OCI-LY1 (cell line): ENCODE measurements around the gene TRMU.

ENCODE experiments used
- EZH2 ChIP-seq: fragments of 200-600 bp; sonication (generic), shearing (Covaris generic); IDR thresholded peaks from 2 replicates; pipeline ENCODE4 v1.8.0; 2017; ENCODE audit warnings: borderline replicate concordance, mixed run types, mild to moderate bottlenecking, antibody characterized with exemption, low read length, moderate library complexity, mixed read lengths
- TF ChIP-seq, protein P1 (sequence below): fragments of 200-600 bp; sonication (generic), shearing (Covaris generic); IDR thresholded peaks from 2 replicates; pipeline ENCODE4 v1.5.1; 2017; ENCODE audit warnings: mild to moderate bottlenecking, antibody characterized with exemption, low read length, moderate library complexity, mixed read lengths

DNA sequence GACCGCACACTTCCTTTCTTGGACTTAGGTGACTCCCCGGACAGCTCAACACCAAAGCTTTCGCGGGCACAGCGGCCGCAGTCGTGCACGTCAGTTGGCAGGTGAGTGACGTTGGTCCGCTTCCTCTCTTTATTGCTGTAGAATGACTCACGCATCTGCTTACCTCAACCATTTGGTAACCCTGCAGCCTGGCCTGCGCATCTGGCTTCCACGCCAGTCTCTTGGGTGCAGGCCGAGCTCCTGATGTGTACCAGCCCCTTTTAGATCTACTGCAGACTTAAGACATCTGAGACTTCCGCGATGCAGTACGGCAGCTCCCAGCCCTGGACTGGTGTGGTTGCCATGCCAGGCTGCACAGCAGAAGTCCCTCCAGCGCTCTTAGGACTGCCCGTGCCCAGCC lies 12.4 kb upstream of the TRMU start:
- TF ChIP-seq, protein P1, sequence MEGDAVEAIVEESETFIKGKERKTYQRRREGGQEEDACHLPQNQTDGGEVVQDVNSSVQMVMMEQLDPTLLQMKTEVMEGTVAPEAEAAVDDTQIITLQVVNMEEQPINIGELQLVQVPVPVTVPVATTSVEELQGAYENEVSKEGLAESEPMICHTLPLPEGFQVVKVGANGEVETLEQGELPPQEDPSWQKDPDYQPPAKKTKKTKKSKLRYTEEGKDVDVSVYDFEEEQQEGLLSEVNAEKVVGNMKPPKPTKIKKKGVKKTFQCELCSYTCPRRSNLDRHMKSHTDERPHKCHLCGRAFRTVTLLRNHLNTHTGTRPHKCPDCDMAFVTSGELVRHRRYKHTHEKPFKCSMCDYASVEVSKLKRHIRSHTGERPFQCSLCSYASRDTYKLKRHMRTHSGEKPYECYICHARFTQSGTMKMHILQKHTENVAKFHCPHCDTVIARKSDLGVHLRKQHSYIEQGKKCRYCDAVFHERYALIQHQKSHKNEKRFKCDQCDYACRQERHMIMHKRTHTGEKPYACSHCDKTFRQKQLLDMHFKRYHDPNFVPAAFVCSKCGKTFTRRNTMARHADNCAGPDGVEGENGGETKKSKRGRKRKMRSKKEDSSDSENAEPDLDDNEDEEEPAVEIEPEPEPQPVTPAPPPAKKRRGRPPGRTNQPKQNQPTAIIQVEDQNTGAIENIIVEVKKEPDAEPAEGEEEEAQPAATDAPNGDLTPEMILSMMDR: no peak
- TF ChIP-seq EZH2: no peak
